A673 (cell line): ENCODE data around the gene SHROOM2. TPM values are rescaled to one million over a fixed set of nuclear protein-coding genes. Genes with fewer than 3 reads are reported as not detected.

ENCODE experiments used
- BruUV-seq: library from RNA; stranded (reverse); fragments of 400-500 nt; replicated peaks from 2 replicates; lab custom pipeline; 2021; lab: Mats Ljungman, UMichigan
- CTCF ChIA-PET: fragments of 300-600 bp; sonication (Branson Sonifier 250); formaldehyde crosslinking; loops from one replicate; lab custom pipeline; 2022; ENCODE audit warnings: antibody characterized with exemption; lab: Charles Lee
- POLR2A ChIA-PET: fragments of 300-600 bp; sonication (Branson Sonifier 250); formaldehyde crosslinking; loops from one replicate; lab custom pipeline; 2022; ENCODE audit warnings: antibody characterized with exemption; ENCODE audit not compliant: low non-redundant PET; lab: Charles Lee
- DNase-seq: peaks from one replicate; pipeline ENCODE4 v3.0.0-alpha.2; 2015; ENCODE audit warnings: low spot score
- H3K27ac ChIP-seq: fragments of 200-600 bp; sonication (generic); 2 replicates; pipeline ENCODE4 v1.5.1; 2016; ENCODE audit warnings: mixed run types, low read depth, mild to moderate bottlenecking, mixed read lengths, antibody characterized with exemption, low read length; ENCODE audit not compliant: poor library complexity, severe bottlenecking
- H3K27me3 ChIP-seq: fragments of 200-600 bp; sonication (generic); replicated peaks from 2 replicates; pipeline ENCODE4 v1.6.1; 2017; ENCODE audit warnings: mixed run types, low read depth, mild to moderate bottlenecking, mixed read lengths, antibody characterized with exemption, low read length; ENCODE audit not compliant: insufficient read depth, poor library complexity
- H3K36me3 ChIP-seq: fragments of 200-600 bp; sonication (generic); 2 replicates; pipeline ENCODE4 v1.6.1; 2016; ENCODE audit warnings: mixed run types, mild to moderate bottlenecking, mixed read lengths, antibody characterized with exemption, low read length; ENCODE audit not compliant: insufficient read depth, poor library complexity, severe bottlenecking
- H3K4me1 ChIP-seq: fragments of 200-600 bp; sonication (generic); 2 replicates; pipeline ENCODE4 v1.6.1; 2017; ENCODE audit warnings: mixed run types, mild to moderate bottlenecking, mixed read lengths, antibody characterized with exemption, low read length; ENCODE audit not compliant: insufficient read depth, poor library complexity, severe bottlenecking
- H3K4me3 ChIP-seq: fragments of 200-600 bp; sonication (generic); 2 replicates; pipeline ENCODE4 v1.5.1; 2016; ENCODE audit warnings: low read depth, mixed run types, mild to moderate bottlenecking, mixed read lengths, low read length; ENCODE audit not compliant: poor library complexity, severe bottlenecking
- H3K9me3 ChIP-seq: fragments of 200-600 bp; sonication (generic); 2 replicates; pipeline ENCODE4 v1.6.1; 2016; ENCODE audit warnings: mixed run types, low read depth, mild to moderate bottlenecking, mixed read lengths, antibody characterized with exemption, low read length; ENCODE audit not compliant: poor library complexity, severe bottlenecking
- CTCF ChIP-seq: fragments of 300-800, 200-600 bp; sonication (generic); conservative IDR thresholded peaks from 2 replicates; pipeline ENCODE4 v1.5.1; 2017; ENCODE audit warnings: low read depth, mild to moderate bottlenecking, antibody characterized with exemption, low read length, moderate library complexity, mixed read lengths
- EZH2 ChIP-seq: fragments of 200-600 bp; sonication (generic); IDR thresholded peaks from 2 replicates; pipeline ENCODE4 v1.6.1; 2017; ENCODE audit warnings: borderline replicate concordance, low read depth, mild to moderate bottlenecking, mixed read lengths, antibody characterized with exemption, low read length; ENCODE audit not compliant: poor library complexity, severe bottlenecking
- intact Hi-C: fragments of 100-400 bp; cut with micrococcal nuclease; formaldehyde crosslinking; loops from one replicate; pipeline ENCODE4 v1.10.0; 2022; ENCODE audit not compliant: unreplicated experiment
- total RNA-seq: library from RNA; stranded (reverse); gene quantifications from 2 replicates; pipeline ENCODE4 v1.2.3, GENCODE V29; 2021

The SHROOM2 gene
- total RNA-seq, 1 experiment from 2014 or later, result 3.7 TPM

GRCh38 chrX:9860826-9861225 is 74.6 kb downstream of the SHROOM2 start:
- POLR2A ChIA-PET, result no interaction called here
- H3K4me1 ChIP-seq, result no peaks in the 10 kb centered on the region
- no TSS peak for BruUV-seq
- no peaks in the 10 kb centered on the region for H3K9me3 ChIP-seq
- no peak overlapping the region for H3K27ac ChIP-seq
- no peak for TF ChIP-seq EZH2
- no peak for TF ChIP-seq CTCF
- no peaks in the 10 kb centered on the region for H3K36me3 ChIP-seq
- H3K4me3 ChIP-seq, result no peak overlapping the region
- no peaks in the 10 kb centered on the region for H3K27me3 ChIP-seq
- CTCF ChIA-PET, result no interaction called here
- no peak for DNase-seq
- intact Hi-C loops, result no loop called here

GRCh38 chrX:9861711-9862110 is 75.5 kb downstream of the SHROOM2 start:
- Histone ChIP-seq H3K36me3 (no peaks in the 10 kb centered on the region), H3K27ac (no peak overlapping the region), H3K27me3 (no peaks in the 10 kb centered on the region), H3K4me1 (no peaks in the 10 kb centered on the region), H3K9me3 (no peaks in the 10 kb centered on the region), H3K4me3 (no peak overlapping the region)
- DNase-seq, result no peak
- ChIA-PET CTCF (no interaction called here), POLR2A (interaction anchor here (0.5 kb wide), 1 partner anchor 584 kb away, joined by 5 read pairs; no protein-coding TSS in a partner anchor)
- BruUV-seq, result no TSS peak
- intact Hi-C loops, result no loop called here
- TF ChIP-seq EZH2 (no peak), CTCF (no peak)

- no peaks in the 10 kb centered on the region for H3K9me3 ChIP-seq
- no peaks in the 10 kb centered on the region for H3K36me3 ChIP-seq
- H3K27me3 ChIP-seq, result no peaks in the 10 kb centered on the region
- no peaks in the 10 kb centered on the region for H3K4me1 ChIP-seq
- BruUV-seq, result no TSS peak
- no peak for DNase-seq
- ChIA-PET CTCF (no interaction called here), POLR2A (interaction anchor here (0.5 kb wide), 1 partner anchor 584 kb away, joined by 5 read pairs; no protein-coding TSS in a partner anchor)
- H3K4me3 ChIP-seq, result no peak overlapping the region
- H3K27ac ChIP-seq, result no peak overlapping the region
- TF ChIP-seq CTCF (no peak), EZH2 (no peak)
- intact Hi-C loops, result no loop called here
Measured at GRCh38 chrX:9862525-9862924, 76.3 kb downstream of the SHROOM2 start.
